Limb (tissue), 2 donors: ENCODE measurements around the gene LGALS7.
"Not testable (repeated sequence)": the region's sequence is repeated elsewhere in the genome, so short reads cannot be mapped to it uniquely, and the experiment has no call there.

Experiments
- DNase-seq, 2 donors: peaks; one replicate each; pipeline ENCODE4 v3.0.0-alpha.2; 2016; ENCODE audit errors: extremely low spot score in 2 of 2

The LGALS7 gene

DNA sequence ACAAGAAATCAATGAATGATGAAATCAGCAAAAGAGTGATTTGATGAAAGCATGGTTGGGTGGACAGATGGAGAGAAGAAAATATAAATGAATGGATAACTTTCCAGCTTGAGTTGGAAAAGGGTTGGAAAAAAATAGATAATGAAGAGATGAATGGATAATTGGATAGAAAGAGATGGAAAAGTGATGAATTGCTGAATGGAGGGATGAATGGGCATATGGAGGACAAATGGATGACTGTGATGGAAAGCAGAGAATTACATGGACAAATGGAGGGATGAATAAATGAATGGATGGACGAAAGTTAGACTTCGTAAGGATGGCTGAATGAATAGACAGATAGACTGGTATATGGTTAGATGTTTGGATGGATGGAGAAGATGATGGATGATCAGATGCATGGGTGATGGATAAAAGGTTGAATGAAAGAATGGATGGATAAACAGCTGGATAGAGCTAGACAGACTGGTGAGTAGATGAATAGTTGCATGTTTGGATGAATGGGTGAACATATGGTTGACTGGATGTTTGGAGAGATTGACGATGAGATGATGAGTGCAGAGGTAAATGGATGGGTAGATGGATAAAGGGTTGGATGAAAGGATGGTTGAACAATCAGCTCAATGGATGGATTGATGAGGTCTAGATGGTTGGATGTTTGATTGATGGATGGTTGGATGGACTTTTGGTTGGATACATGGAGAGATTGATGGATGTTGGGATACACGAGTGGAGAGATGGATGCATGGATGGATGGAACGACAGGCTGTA lies 27.4 kb upstream of the LGALS7 start:
- no peak for DNase-seq

DNA sequence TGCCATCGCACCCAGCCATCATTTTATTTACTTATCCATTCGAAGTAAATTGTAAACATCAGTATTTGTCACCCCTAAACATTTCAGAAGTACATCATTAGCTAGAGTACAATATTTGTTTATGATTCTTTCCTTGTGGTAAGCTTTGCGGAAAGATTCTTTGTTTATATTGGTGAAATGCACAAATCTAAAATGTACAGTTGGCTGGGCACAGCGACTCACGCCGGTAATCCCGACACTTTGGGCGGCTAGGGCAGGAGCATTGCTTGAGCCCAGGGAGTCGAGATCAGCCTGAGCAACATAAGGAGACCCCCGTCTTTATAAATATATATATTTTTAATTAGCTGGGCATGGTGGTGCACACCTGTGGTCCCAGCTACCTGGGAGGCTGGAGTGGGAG lies 25.8 kb upstream of the LGALS7 start:
- DNase-seq = no peak

DNA sequence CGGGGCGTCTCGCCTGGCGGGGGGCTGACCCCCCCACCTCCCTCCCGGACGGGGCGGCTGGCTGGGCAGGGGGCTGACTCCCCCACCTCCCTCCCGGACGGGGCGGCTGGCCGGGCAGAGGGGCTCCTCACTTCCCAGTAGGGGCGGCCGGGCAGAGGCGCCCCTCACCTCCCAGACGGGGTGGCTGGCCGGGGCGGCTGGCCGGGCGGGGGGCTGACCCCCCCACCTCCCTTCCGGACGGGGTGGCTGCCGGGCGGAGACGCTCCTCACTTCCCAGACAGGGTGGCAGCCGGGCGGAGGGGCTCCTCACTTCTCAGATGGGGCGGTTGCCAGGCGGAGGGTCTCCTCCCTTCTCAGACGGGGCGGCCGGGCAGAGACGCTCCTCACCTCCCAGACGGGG lies 24.5 kb upstream of the LGALS7 start:
- not testable (repeated sequence) for DNase-seq

DNA sequence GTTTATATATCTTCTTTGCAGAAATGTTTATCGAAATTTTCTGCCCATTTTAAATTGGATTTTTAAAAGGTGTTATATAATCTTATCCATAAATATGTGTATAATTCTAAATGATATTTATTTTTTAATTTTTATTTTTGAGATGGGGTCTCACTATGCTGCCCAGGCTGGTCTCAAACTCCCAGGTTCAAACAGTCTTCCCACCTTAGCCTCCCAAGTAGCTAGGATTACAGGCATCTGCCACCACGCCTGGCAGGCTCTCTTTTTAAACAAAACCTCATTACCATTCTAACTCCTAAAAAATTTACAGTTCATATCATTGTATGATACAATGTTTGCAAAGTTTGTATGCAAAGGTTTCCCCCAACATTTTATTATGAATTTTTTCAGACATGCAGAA lies 22.8 kb upstream of the LGALS7 start:
- no peak for DNase-seq

DNA sequence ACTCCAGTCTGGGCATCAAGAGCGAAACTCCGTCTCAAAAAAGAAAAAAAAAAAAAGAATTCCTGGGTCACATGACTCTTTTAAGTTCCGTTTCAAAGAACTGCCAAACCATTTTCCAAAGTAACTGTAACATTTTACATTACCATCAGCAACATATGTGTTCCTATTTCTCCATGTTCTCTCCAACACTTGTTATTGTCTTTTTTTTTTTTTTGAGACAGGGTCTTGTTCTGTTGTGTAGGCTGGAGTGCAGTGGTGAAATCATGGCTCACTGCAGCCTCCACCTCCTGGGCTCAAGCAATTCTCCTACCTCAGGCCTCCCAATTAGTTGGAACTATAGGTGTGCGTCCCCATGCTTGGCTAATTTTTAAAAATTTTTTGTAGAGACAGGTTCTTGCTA lies 22.2 kb upstream of the LGALS7 start:
- DNase-seq = no peak

DNA sequence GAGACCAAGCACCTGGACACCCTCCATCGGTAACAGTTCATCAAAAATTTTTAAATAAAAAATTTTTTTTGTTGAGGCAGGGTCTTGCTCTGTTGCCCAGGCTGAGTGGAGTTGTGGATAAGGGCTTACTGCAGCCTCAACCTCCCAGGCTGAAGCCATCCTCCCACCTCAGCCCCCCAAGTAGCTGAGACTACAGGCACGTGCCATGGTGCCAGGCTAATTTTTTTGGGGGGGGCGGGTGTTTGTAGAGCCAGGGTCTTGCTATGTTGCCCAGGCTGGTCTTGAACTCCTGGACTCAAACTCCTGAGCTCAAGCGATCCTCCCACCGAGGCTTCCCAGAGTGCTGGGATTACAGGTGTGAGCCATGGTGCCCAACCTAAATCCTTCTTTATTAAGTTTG lies 20.4 kb upstream of the LGALS7 start:
- DNase-seq = no peak

DNA sequence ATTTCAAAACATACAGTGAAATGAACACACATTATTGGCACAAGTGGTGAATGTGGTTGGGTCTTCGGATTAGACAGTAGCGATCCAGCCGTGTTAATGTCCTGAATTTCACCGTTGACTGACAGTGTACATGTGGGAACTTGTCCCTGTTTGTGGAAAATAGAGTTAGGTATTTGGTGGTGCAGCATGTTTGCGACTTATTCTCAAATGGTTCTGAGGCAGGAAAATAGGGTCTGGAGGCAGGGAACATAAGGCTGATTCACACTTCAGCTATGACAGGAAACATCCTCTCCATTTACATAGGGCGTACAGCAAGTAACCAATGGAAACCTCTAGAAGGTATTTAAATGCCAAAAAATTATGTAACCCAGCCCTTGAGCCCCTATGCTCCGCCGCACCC lies 19.9 kb upstream of the LGALS7 start:
- DNase-seq = no peak

DNA sequence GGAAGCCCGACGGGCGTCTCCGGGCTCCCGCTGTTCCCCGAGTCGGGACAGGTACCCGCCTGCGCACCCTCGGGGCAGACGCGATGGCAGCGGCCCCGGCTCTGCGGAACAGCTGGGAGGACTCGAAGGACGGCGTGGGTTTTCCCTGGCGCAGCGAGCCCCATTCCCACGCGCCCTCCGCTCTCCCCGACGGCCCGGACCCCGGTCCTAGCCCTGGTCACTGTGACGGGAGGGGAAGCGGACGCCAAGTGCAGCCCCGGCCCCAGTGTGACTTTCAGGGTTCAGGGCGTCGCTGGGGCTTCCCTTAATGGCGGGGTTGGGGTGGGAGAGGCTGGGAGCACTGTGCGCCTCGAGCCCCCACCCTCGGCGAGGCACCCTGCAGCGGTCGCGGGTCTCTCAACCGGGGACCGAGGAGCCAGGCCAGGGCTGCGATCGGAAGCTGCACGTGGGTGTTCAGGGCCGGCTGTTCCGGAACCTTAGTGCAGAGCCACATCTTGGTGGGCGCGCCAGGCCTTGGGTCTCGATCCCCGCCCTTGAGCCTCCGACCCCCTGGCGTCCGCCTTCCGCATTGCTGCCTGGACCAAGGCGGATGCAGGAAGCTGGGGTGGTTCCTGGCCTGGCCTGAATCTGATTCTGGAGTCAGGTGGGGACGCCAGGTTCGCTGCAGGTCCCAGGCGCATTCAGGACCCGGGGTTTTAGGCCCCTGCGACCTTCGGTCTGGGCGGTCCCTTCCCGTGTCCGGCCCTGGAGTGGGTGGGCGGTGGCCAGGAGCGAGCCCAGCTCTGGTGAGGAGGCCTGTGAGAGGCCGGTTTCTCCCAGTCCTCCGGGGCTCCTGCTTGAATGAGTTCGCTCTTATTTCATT lies 19.2 kb upstream of the LGALS7 start:
- peak in 1 of 2 donors; percentile 66 for DNase-seq

DNA sequence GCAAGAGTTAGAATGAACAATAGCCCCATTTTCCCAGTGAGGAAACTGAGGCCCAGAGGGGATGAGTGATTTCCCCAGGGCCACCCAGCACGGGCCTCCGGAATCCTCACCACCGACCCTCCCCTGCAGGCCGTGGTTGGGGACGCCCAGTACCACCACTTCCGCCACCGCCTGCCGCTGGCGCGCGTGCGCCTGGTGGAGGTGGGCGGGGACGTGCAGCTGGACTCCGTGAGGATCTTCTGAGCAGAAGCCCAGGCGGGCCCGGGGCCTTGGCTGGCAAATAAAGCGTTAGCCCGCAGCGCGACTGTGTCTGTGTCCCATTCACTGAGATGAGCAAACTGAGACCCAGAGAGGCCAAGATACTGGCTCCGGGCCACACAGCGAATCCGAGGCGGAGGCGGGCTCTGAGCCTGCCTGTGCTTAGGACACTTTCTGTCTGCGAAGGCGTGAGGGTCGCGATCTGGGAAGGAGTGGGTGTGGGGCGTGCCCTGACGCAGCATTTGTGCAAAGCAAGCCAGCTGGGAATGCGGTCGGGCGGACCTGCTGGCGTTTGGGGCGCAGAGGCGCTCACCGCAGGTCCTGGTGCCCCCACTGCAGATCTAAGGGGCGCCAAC lies 18.2 kb upstream of the LGALS7 start:
- not testable (repeated sequence) for DNase-seq

DNA sequence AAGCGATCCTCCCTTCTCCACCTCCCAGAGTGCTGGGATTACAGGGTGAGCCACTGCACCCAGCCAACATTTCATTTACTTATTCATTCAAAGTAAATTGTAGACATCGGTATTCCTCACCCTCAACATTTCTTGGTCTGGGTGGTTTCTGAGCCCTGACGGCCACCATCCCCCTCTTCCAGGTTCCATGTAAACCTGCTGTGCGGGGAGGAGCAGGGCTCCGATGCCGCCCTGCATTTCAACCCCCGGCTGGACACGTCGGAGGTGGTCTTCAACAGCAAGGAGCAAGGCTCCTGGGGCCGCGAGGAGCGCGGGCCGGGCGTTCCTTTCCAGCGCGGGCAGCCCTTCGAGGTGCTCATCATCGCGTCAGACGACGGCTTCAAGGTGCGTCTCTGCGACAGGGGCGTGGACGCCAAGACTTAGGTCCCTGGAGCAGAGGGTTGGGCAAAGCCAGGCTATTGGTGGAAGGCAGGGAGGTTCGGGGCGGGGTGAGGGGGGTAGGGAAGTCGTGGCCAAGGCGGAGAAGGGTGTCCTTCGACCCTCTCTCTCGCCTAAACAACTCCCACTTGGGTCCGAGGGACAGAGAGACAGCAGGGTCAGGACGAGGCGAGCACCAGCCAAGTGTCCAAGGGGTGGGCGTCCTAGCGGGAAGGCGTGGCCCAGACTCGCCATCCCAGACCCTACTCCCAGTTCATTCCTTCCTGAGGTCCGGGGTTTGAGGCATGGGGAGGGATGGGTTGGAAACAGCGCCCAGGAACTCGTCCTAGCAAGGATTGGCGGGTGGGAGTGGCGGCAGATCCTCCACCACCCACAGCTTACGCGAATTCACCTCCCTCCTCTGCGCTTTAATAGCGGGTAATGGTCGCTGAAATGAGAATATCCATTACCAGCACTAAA lies 17.4 kb upstream of the LGALS7 start:
- not testable (repeated sequence) for DNase-seq

DNA sequence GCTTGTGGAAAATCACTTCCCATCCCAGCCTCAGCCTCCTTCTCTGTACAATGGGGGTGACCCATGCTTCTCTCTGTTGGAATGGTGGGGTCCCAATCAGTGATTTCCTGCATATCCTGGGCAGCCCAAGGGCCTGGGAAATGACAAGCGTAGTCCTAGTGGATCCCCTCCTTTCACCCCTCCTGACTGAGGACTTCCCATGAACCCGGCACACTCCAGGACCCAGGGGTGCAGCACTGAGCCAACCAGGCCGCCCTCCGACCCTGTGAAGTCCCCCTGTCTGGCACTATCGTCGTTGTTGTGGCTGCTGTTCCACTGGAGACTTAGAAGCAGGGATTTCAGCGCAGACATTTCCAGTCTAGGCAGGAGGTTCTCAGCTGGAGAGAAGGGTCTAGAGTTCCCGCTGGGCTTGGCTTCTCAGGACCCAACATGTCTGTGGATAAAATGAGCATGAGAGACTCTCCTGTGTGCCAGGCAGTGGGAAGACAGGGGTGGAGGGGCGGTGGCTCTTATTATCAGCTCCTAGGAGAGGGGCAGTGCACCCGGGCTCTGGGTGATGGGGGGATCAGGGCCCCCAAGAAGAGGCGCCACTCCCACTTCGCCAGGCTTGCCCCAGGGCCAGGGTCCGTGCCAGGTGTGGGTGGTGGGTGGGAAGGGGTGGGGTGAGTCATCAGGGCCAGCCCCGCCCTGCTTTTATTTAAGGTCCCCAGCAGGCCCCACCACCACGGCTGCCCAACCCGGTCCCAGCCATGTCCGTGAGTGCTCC lies 15.3 kb upstream of the LGALS7 start, which contains the start of gene LGALS7B:
LGALS7B (plus strand) TSS at position 723 of the 766 bp plus-strand sequence; CDS start at position 750, 27 bp downstream.
- DNase-seq = no peak

DNA sequence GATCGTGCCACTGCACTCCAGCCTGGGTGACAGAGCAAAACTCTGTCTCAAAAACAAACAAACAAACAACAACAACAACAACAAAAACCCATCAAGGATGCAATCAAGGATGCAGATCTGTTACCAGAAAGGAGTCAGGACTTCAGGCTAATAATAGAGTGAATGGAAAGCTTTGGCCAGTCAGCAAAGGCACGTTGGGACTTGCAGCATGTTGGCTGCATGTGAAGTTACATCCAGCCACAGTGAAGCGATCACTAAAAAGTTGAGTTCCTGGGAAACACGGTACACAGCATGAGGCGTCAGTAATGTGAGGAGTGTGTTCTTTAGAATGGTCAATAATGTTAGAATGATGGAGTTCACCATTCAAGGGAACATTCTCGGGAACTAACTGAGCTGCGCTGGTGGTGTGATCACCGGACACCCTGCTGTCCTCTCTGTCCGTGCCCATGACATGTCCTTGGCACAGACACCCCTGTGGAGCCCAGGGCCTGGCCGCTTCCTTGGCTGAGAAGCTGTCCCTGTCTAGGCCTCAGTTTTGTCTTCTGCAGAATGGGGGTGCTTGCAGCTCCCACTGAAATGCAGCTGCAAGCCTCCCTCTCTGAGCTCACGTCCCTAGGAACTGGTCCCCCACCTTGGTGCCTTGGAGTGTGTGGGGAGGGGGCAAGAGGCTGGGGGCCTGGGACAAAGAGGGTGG lies 13.4 kb upstream of the LGALS7 start:
- no peak for DNase-seq

DNA sequence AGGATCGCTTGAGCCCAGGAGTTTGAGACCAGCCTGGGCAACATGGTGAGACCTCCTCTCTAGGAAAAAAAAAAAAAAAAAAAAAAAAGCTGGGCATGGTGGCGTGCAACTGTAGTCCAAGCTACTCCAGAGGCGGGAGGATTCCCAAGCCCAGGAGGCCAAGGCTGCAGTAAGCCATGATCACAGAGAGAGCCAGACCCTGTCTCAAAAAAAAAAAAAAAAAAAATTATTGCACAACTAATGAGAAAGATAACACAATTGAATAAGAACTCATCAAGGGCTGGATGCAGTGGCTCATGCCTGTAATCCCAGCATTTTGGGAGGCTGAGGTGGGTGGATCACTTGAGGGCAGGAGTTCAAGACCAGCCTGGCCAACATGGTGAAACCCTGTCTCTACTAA lies 12.7 kb upstream of the LGALS7 start:
- not testable (repeated sequence) for DNase-seq

DNA sequence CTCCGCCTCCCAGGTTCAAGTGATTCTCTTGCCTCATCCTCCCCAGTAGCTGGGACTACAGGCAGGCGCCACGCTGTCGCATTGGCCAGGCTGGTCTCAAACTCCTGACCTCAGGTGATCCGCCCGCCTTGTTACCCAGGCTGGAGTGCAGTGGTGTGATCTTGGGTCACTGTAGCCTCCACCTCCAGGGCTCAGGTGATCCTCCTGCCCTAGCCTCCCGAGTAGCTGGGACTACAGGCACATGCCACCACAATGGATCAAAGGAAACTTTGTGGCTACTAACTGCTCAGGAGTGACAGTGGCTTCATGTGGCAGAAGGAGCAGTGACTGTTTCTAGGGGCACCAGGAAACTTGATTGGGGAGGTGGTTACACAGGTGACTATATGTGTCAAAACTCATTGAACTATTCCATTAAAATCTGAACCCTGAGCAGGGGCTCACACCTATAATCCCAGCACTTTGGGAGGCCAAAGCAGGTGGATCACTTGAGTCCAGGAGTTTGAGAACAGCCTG lies 11.9 kb upstream of the LGALS7 start:
- DNase-seq = no peak

DNA sequence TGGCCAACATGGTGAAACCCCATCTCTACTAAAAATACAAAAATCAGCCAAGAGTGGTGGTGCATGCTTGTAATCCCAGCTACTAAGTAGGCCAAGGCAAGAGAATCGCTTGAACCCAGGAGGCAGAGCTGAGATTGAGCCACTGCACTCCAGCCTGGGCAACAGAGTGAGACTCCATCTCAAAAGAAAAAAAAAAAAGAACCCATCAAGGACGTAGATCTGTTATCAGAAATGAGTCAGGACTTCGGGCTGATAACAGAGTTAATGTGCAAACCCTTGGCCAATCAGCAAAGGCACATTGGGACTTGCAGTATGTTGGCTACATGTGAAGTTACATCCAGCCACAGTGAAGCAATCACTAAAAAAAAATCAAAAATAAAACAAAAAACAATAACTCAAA lies 10.9 kb upstream of the LGALS7 start:
- DNase-seq = no peak

DNA sequence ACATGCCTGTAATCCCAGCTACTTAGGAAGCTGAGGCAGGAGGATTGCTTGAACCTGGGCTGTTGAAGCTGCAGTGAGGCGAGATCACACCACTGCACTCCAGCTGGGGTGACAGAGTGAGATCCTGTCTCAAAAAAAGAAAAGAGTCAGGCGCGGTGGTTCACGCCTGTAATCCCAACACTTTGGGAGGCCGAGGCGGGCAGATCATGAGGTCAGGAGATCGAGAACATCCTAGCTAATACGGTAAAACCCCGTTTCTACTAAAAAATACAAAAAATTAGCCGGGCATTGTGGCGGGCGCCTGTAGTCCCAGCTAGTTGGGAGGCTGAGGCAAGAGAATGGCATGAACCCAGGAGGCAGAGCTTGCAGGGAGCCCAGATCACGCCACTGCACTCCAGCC lies 8.9 kb upstream of the LGALS7 start:
- not testable (repeated sequence) for DNase-seq

DNA sequence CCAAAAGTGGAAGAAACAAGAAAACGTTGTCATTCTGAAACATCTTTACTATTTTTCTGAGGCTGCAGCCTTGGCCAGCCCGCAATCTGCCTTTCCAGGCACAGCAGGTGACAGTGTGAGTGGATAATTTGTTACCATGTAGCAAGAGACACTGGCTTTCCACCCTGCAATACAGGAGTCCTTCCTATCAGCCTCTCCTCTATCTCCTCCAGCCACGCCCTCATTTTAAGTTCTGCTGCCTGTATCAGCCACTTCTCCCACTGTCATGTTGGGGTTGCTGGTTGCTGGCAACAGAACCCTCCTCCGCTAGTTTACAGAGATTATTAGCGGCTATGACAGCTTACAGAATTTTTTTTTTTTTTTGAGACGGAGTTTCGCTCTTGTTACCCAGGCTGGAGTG lies 7.7 kb upstream of the LGALS7 start:
- DNase-seq = no peak

DNA sequence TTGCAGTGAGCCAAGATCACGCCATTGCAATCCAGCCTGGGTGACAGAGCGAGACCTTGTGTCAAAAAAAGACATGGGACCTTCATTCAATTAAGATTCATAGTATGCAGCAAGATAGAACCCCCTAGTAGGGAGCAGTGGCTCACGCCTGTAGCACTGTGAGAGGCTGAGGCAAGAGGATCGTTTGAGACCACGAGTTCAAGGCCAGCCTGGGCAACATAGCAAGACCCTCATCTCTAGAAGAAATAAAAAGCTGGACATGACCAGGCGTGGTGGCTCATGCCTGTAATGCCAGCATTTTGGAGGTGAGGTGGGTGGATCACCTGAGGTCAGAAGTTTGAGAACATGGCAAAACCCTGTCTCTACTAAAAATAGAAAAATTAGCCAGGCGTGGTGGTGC lies 7.1 kb upstream of the LGALS7 start:
- no peak for DNase-seq

DNA sequence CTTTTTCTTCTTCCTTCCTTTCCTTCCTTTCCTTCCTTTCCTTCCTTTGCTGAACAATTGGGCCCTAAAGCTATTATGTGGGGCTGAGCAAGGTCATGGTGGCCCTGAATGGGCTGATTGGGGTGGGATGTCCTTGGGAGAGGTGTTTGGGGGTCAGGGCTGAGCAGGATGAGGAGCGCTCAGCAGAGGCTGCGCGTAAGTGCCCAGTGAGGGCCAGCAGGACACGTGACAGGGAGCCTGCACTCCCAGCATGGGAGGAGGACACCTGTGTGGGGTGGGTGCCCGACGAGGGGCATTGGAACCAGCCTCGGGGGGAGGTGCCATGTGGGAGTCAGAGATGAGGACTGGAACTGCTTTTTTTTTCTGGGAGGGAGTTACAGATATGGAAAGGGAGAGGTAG lies 5.4 kb upstream of the LGALS7 start:
- no peak for DNase-seq
